GM13977 (cell line): ENCODE measurements around the gene ARL14EPL.
"Not testable (repeated sequence)": the region's sequence is repeated elsewhere in the genome, so short reads cannot be mapped to it uniquely, and the experiment has no call there.

Experiments
- DNase-seq: peaks from one replicate; pipeline ENCODE4 v3.0.0; 2012; ENCODE audit warnings: low spot score
- CTCF ChIP-seq: IDR thresholded peaks from 2 replicates; pipeline ENCODE4 v1.5.1; 2012; ENCODE audit warnings: mild to moderate bottlenecking, control low read depth; ENCODE audit not compliant: insufficient read depth; ENCODE audit errors: extremely low read depth, missing control alignments
- in situ Hi-C: fragments of 300-500 bp; cut with MboI; formaldehyde crosslinking; loops from one replicate; pipeline ENCODE4 v1.12.0; 2022; ENCODE audit warnings: low sequenced_read_pairs, low pct_unique_long_range_greater_than_20kb, mixed read lengths, inconsistent platforms; ENCODE audit not compliant: unreplicated experiment

The ARL14EPL gene

GRCh38 chr5:116097301-116097700 lies 65.0 kb downstream of the ARL14EPL start:
- TF ChIP-seq CTCF = no peak
- in situ Hi-C loops = no loop called here
- DNase-seq = no peak

GRCh38 chr5:116098998-116099397 lies 66.7 kb downstream of the ARL14EPL start:
- in situ Hi-C loops = no loop called here
- DNase-seq = no peak
- TF ChIP-seq CTCF = no peak

GRCh38 chr5:116104941-116105340 lies 72.7 kb downstream of the ARL14EPL start:
- DNase-seq, in situ Hi-C loops: not testable (repeated sequence)
